NCI-H526 (cell line): ENCODE measurements around the gene DHRS3.
"Not testable (repeated sequence)": the region's sequence is repeated elsewhere in the genome, so short reads cannot be mapped to it uniquely, and the experiment has no call there.

Experiments used
- DNase-seq, 2 experiments: peaks; one replicate each; lab custom pipeline; 2025; lab: John Stamatoyannopoulos, UW

The DHRS3 gene

GRCh38 chr1:12574757-12575139 lies 43.3 kb downstream of the DHRS3 start:
- no peak for DNase-seq

GRCh38 chr1:12573015-12573825 lies 44.8 kb downstream of the DHRS3 start:
- DNase-seq: no peak

- DNase-seq: no peak
Observed at GRCh38 chr1:12572522-12572921, 45.5 kb downstream of the DHRS3 start.

- DNase-seq: no peak
Observed at GRCh38 chr1:12570291-12570690, 47.7 kb downstream of the DHRS3 start.

DNA sequence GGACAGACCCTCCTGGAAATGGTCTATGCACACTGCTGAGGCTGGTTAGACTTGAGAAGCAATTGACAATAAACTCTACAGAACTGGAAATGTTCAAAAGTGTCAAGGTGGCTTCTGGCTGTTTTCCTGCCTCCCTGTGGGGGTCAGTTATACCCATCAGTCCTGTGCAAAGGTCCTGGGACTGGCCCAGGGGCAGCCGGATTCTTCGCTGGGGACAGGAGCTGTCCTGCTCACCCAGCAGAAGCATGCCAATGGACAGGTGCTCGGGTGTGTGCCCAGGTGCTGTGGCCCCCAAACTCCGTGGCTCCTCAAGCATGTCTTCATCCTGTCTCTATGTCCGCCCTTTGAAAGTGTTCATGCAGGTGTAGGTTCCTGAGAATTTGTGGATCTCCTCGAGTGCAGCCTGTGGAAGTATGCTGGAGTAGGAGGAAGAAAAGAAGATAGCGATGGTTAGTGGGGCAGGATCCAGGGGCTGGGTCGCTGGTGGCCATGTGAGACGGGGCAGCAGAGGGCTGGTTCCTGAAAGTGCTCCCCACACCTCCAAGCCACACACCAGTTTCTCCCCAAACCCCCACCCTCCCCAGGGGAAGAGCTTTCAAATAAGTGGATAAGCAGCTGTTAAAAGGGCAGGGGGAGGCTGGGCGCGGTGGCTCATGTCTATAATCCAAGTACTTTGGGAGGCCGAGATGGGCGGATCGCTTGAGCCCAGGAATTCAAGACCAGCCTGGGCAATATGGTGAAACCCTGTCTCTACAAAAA lies 49.8 kb downstream of the DHRS3 start:
- DNase-seq: no peak

GRCh38 chr1:12567288-12567819 lies 50.7 kb downstream of the DHRS3 start:
- DNase-seq: no peak

DNA sequence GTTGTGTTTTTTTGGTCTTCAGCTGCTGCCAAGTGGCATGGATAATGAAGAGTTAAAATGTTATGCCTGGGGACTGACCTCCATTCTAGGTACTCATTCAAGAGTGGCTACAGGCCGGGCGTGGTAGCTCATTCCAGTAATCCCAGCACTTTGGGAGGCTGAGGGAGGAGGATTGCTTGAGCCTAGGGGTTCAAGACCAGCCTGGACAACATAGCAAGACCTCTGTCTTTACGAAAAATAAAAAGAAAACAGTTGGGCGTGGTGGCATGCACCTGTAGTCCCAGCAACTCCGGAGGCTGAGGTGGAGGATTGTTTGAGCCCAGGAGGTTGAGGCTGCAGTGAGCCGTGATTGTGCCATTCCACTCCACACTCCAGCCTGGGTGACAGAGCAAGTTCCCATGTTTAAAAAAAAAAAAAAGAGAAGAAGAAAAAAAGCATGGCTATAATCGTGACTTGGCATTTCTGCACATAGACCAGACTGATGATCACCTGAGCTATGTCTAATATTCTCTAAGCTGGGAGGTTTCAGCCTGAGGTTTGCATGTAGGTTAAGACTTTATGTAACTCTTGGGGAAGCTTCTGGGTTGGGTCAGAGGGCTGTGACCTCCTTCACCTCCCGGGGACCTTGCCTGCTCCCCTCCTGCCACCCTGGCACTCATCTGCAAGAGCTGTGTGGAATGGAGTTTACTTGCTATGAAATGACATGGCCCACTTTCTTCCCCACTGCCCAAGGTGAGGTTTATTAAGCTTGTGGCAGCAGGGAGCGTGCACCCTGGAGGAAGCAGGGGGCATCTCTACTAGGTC lies 51.3 kb downstream of the DHRS3 start:
- no peak for DNase-seq

GRCh38 chr1:12565966-12566352 lies 52.1 kb downstream of the DHRS3 start:
- peak; percentile 33 to 61 for DNase-seq

GRCh38 chr1:12565094-12565965 lies 52.7 kb downstream of the DHRS3 start:
- no peak for DNase-seq

GRCh38 chr1:12564251-12564650 lies 53.8 kb downstream of the DHRS3 start:
- DNase-seq: not testable (repeated sequence)

GRCh38 chr1:12562955-12563576 lies 54.9 kb downstream of the DHRS3 start:
- no peak for DNase-seq

DNA sequence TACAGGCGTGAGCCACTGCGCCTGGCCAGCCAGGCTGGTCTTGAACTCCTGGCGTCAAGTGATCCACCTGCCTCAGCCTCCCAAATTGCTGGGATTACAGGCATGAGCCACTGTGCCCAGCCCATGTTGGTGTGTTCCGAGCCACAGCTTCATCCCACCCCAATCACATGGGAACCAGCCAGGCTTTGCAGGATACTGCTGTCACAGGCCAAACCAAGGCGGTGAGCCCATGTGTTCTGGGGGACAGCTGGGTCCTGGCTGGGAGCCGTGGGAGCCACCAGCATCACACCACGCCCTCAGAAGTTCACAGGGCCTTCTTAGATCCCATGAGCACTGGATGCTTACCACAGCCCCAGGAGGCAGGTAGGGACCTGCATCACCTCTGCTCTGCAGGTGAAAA lies 56.9 kb downstream of the DHRS3 start:
- no peak for DNase-seq

- DNase-seq: no peak
Observed at GRCh38 chr1:12556957-12557935, 60.8 kb downstream of the DHRS3 start.

GRCh38 chr1:12556368-12556930 lies 61.6 kb downstream of the DHRS3 start:
- DNase-seq: peak in 1 of 2 experiments; percentile 15

DNA sequence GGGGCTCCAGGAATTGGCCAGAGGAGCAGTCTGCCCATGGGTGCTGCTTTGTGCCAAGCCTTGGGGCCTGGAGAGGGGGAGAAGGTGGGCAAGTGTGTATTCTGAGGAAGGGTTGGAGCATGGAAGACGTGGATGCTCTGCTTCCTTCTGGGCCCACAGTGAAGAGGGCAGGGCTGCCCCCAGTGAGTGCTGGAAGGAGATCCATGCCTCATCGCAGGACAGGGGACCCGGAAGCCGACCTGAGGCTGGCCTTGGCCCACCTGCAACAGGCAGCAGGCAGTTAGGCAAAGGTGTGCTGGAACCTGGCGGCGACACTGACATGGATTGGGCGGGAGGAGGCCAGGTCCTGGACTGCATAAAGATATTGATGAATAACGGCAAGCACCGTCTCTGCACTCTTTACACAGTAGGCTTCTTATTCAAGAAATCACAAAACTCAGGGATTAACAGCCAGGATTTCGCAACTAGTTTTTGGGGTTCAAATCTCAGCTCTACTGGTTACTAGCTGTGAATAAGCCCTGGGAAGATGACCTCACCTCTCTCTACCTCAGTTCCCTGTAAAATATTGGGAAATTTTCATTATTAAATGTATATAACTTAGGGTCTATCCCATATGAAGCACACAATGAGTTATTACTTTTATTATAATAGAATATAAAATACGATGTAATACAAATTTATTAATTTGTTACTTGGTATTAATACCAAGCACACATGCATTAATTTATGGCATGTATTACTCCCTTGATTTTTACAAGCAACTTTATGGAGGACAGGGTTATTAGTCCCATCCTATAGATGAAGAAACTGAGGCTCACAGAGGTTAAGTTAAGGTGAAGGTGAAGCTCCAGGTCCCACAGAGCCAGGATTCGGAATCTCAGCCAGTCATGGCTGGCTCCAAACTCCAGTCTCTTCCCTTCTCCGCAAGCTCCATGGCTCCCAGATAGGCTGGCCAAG lies 62.3 kb downstream of the DHRS3 start:
- no peak for DNase-seq

- DNase-seq: no peak
Observed at GRCh38 chr1:12554521-12555305, 63.3 kb downstream of the DHRS3 start.

DNA sequence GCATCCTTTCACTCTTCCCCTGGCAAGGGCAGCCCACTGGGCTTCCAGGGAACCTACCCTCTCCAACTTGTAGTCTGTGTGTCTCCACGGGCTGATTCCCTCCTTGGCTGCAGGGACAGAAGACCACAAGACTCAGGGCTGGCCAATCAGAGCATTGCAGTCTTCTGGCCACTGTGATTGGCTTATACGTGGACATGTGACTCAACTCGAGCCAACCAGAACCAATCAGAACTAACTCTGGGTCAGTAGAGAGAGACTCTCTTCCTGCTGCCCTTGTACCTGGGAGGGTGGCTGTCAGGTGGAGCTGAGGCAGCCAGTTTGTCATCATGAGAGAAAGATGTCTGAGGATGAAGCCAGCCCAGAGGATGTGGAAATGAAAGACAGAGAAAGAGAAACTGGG lies 64.0 kb downstream of the DHRS3 start:
- DNase-seq: no peak
